A549 treated with CORT108297 at 1 μM for 4 hours (cell line): ENCODE results near the gene CRADD. TPM values are rescaled to one million over a fixed set of nuclear protein-coding genes. Genes with fewer than 3 reads are reported as not detected.

Source experiments
- total RNA-seq: library from RNA; stranded (reverse); fragments of 200-300 nt; extraction: Qiagen RNA extraction; gene quantifications from 5 replicates; pipeline ENCODE4 v1.2.3, GENCODE V29; 2022

Gene CRADD
- 10.2 to 17.2 TPM (median 11.0 TPM) in 5 replicates for total RNA-seq

GRCh38 chr12:93677195-93678064 is at the start of gene CRADD:
Gene CRADD (plus strand): TSS chr12:93677375.

Other genes starting within 250 kb of the CRADD start
- 152 to 217 TPM (median 161 TPM) in 5 replicates for gene UBE2N, start 235.4 kb upstream of the CRADD start, total RNA-seq
- gene MRPL42, start 209.9 kb upstream of the CRADD start, total RNA-seq, result 47.5 to 67.8 TPM (median 48.6 TPM) in 5 replicates
- gene SOCS2, start 104.7 kb upstream of the CRADD start, total RNA-seq, result 23.0 to 28.0 TPM (median 25.5 TPM) in 5 replicates